HepG2 (cell line): ENCODE data around the gene ZNF764. TPM values are rescaled to one million over a fixed set of nuclear protein-coding genes. Genes with fewer than 3 reads are reported as not detected.

Experiments
- BHLHE40 ChIP-seq: IDR thresholded peaks from 2 replicates; pipeline ENCODE4 v1.6.1; 2011; ENCODE audit warnings: low read length, improper control_type of control experiment
- CHCHD3 ChIP-seq: sonication (generic); formaldehyde crosslinking; IDR thresholded peaks from 2 replicates; pipeline ENCODE4 v1.8.0; 2022; ENCODE audit warnings: mild to moderate bottlenecking, missing genetic modification reagents, moderate library complexity
- GLI4 ChIP-seq: sonication (generic); formaldehyde crosslinking; IDR thresholded peaks from 2 replicates; pipeline ENCODE4 v1.5.1; 2020; ENCODE audit warnings: missing genetic modification reagents, mild to moderate bottlenecking, moderate library complexity, borderline replicate concordance
- HNRNPUL1 ChIP-seq: fragments of 200-400 bp; formaldehyde crosslinking; IDR thresholded peaks from 2 replicates; pipeline ENCODE4 v1.6.1; 2017; ENCODE audit warnings: low read depth, mild to moderate bottlenecking, low read length, moderate library complexity
- HOXA3 ChIP-seq: sonication (generic); formaldehyde crosslinking; IDR thresholded peaks from 2 replicates; pipeline ENCODE4 v1.5.0; 2020; ENCODE audit warnings: missing genetic modification reagents
- ISX ChIP-seq: sonication (generic); formaldehyde crosslinking; conservative IDR thresholded peaks from 2 replicates; pipeline ENCODE4 v1.5.0; 2020; ENCODE audit warnings: missing genetic modification reagents
- MIER2 ChIP-seq: IDR thresholded peaks from 2 replicates; pipeline ENCODE4 v1.6.1; 2016; ENCODE audit warnings: missing biosample characterization, missing genetic modification reagents
- PHB2 ChIP-seq: fragments of 450-650 bp; IDR thresholded peaks from 2 replicates; pipeline ENCODE4 v1.6.1; 2018; ENCODE audit not compliant: partially characterized antibody
- PLRG1 ChIP-seq: fragments of 450-650 bp; conservative IDR thresholded peaks from 2 replicates; pipeline ENCODE4 v1.6.1; 2016
- POGZ ChIP-seq: sonication (generic); formaldehyde crosslinking; IDR thresholded peaks from 2 replicates; pipeline ENCODE4 v1.4.0; 2020; ENCODE audit warnings: mild to moderate bottlenecking, missing genetic modification reagents
- RARA ChIP-seq: IDR thresholded peaks from 2 replicates; pipeline ENCODE4 v1.6.1; 2016; ENCODE audit warnings: missing genetic modification reagents, missing compliant biosample characterization
- RFX1 ChIP-seq: fragments of 450-650 bp; IDR thresholded peaks from 2 replicates; pipeline ENCODE4 v1.6.1; 2017
- TBL1XR1 ChIP-seq: fragments of 150-350 bp; IDR thresholded peaks from 2 replicates; pipeline ENCODE4 v1.6.1; 2014; ENCODE audit warnings: borderline replicate concordance, low read length; ENCODE audit not compliant: partially characterized antibody
- TCF7L2 ChIP-seq: IDR thresholded peaks from 2 replicates; pipeline ENCODE4 v1.6.1; 2011; ENCODE audit warnings: mild to moderate bottlenecking, low read depth, low read length, moderate library complexity
- ZBTB42 ChIP-seq: sonication (generic); formaldehyde crosslinking; IDR thresholded peaks from 2 replicates; pipeline ENCODE4 v1.5.0; 2020; ENCODE audit warnings: mild to moderate bottlenecking, missing genetic modification reagents
- ZBTB49 ChIP-seq: sonication (generic); formaldehyde crosslinking; IDR thresholded peaks from 2 replicates; pipeline ENCODE4 v1.4.0; 2020; ENCODE audit warnings: missing genetic modification reagents, borderline replicate concordance
- ZFAT ChIP-seq: sonication (generic); formaldehyde crosslinking; conservative IDR thresholded peaks from 2 replicates; pipeline ENCODE4 v1.8.1; 2023; ENCODE audit warnings: missing genetic modification reagents, inconsistent platforms
- ZFP36 ChIP-seq: fragments of 150-350 bp; IDR thresholded peaks from 2 replicates; pipeline ENCODE4 v1.6.1; 2018; ENCODE audit warnings: borderline replicate concordance, low read length, low read depth; ENCODE audit not compliant: partially characterized antibody
- ZNF724P ChIP-seq: sonication (generic); formaldehyde crosslinking; IDR thresholded peaks from 2 replicates; pipeline ENCODE4 v1.8.0; 2022; ENCODE audit warnings: missing genetic modification reagents, borderline replicate concordance
- ZNF768 ChIP-seq: sonication (generic); formaldehyde crosslinking; IDR thresholded peaks from 2 replicates; pipeline ENCODE4 v1.4.0; 2020; ENCODE audit warnings: missing genetic modification reagents
- polyA plus RNA-seq, 8 experiments: library from polyadenylated mRNA; depleted of rRNA in 3 of 8; stranded (reverse) in 7 of 8; unstranded in 1 of 8; fragments of >200 nt; fragmentation: Illumina TruSeq in 4 of 8; extraction: Trizol in 4 of 8; gene quantifications; 2 replicates each; pipeline versions ENCODE4 v1.2.1 to v1.2.3, GENCODE V29; 2011 to 2016; ENCODE audit warnings: low read depth in 4 of 8, missing spikeins in 1 of 8, mixed read lengths in 1 of 8; ENCODE audit not compliant: insufficient read depth in 1 of 8
- total RNA-seq, 5 experiments: library from RNA; depleted of rRNA; stranded (reverse); fragments of >200 nt; fragmentation: Illumina TruSeq; extraction: Trizol; gene quantifications; 2 replicates each; pipeline ENCODE4 v1.2.3, GENCODE V29; 2016; ENCODE audit warnings: low read depth in 1 of 5
- TF ChIP-seq, protein P1 (sequence below): sonication (generic); formaldehyde crosslinking; IDR thresholded peaks from 2 replicates; pipeline ENCODE4 v1.8.0; 2022; ENCODE audit warnings: mild to moderate bottlenecking, missing genetic modification reagents, moderate library complexity
- TF ChIP-seq, protein P2 (sequence below): sonication (generic); formaldehyde crosslinking; IDR thresholded peaks from 2 replicates; pipeline ENCODE4 v1.4.0; 2020; ENCODE audit warnings: mild to moderate bottlenecking, missing genetic modification reagents
- TF ChIP-seq, protein P3 (sequence below): sonication (generic); formaldehyde crosslinking; IDR thresholded peaks from 2 replicates; pipeline ENCODE4 v1.5.1; 2020; ENCODE audit warnings: missing genetic modification reagents, mild to moderate bottlenecking, borderline replicate concordance

The ZNF764 gene
- total and polyA plus RNA-seq, 2 of the 13 experiments (the other 11 are each of a cell fraction or from before 2014, with no cell fraction given) = 4.1 to 9.1 TPM

DNA sequence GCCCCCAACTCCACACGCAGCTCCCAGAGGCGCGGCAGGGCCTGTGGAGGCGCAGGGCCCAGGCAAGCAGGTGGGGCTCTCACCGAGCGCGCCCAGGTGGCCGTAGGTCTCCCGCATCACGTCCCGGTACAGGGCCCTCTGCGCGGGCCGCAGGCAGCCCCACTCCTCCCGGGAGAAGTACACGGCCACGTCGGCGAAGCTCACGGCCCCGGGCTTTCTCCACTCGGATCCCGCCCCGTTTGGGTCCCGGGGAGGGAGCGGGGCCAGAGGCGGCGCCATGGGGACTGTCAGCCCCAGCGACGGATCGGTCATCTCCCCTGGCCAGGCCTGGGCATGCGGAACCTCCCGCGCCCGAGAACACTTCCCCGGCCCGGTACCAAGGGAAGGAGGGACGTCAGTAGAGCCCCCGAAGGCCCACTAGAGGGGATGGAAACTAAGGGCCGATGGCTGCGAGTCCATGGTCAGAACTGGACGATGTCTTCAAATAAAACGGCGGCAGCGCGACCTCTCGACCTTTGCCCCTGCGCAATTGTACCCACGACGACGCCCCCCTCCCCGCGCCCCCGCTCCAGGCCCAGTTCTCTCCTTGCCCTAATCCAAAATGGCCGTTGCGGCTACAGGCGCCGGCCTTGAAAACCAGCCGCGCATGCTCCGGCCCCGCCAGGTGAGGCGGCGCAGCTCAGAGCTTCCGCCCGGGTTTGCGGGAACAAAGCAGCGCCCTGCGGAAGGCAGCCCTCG lies 23.6 kb downstream of the ZNF764 start, which contains the start of gene ZNF747 (continued):
- peak; percentile 65 for TF ChIP-seq TBL1XR1
- TF ChIP-seq ZFP36 = no peak
- TF ChIP-seq CHCHD3 (CRISPR knock-in tag) = no peak
- no peak for TF ChIP-seq ZBTB42 (CRISPR knock-in tag)
- no peak for TF ChIP-seq HNRNPUL1
- TF ChIP-seq ZBTB49 = peak; percentile 61; the same call in 1 of the 2 replicates
- peak; percentile 60; the same call in 1 of the 2 replicates for TF ChIP-seq MIER2
- TF ChIP-seq ZFAT = no peak
- TF ChIP-seq HOXA3 (CRISPR knock-in tag) = peak; percentile 100
- TF ChIP-seq PHB2 = no peak
- TF ChIP-seq ZNF724P (CRISPR knock-in tag) = no peak
- TF ChIP-seq GLI4 = peak; percentile 97; the same call in 1 of the 2 replicates
- TF ChIP-seq RFX1 = no peak
- no peak for TF ChIP-seq BHLHE40
- TF ChIP-seq, protein P1, sequence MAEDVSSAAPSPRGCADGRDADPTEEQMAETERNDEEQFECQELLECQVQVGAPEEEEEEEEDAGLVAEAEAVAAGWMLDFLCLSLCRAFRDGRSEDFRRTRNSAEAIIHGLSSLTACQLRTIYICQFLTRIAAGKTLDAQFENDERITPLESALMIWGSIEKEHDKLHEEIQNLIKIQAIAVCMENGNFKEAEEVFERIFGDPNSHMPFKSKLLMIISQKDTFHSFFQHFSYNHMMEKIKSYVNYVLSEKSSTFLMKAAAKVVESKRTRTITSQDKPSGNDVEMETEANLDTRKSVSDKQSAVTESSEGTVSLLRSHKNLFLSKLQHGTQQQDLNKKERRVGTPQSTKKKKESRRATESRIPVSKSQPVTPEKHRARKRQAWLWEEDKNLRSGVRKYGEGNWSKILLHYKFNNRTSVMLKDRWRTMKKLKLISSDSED (CRISPR knock-in tag) = no peak
- no peak for TF ChIP-seq ISX (CRISPR knock-in tag)
- TF ChIP-seq, protein P2, sequence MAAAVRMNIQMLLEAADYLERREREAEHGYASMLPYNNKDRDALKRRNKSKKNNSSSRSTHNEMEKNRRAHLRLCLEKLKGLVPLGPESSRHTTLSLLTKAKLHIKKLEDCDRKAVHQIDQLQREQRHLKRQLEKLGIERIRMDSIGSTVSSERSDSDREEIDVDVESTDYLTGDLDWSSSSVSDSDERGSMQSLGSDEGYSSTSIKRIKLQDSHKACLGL (CRISPR knock-in tag) = peak; percentile 86
- no peak for TF ChIP-seq TCF7L2
- TF ChIP-seq ZNF768 (CRISPR knock-in tag) = peak; percentile 61
- TF ChIP-seq RARA (CRISPR knock-in tag) = peak; percentile 67; the same call in 1 of the 2 replicates
- TF ChIP-seq, protein P3, sequence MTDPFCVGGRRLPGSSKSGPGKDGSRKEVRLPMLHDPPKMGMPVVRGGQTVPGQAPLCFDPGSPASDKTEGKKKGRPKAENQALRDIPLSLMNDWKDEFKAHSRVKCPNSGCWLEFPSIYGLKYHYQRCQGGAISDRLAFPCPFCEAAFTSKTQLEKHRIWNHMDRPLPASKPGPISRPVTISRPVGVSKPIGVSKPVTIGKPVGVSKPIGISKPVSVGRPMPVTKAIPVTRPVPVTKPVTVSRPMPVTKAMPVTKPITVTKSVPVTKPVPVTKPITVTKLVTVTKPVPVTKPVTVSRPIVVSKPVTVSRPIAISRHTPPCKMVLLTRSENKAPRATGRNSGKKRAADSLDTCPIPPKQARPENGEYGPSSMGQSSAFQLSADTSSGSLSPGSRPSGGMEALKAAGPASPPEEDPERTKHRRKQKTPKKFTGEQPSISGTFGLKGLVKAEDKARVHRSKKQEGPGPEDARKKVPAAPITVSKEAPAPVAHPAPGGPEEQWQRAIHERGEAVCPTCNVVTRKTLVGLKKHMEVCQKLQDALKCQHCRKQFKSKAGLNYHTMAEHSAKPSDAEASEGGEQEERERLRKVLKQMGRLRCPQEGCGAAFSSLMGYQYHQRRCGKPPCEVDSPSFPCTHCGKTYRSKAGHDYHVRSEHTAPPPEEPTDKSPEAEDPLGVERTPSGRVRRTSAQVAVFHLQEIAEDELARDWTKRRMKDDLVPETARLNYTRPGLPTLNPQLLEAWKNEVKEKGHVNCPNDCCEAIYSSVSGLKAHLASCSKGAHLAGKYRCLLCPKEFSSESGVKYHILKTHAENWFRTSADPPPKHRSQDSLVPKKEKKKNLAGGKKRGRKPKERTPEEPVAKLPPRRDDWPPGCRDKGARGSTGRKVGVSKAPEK = peak; percentile 95
- TF ChIP-seq POGZ (CRISPR knock-in tag) = peak; percentile 75
- TF ChIP-seq PLRG1 = no peak
